Astrocyte of the cerebellum (primary cell): ENCODE measurements around the gene SERPIND1.
"Not testable (repeated sequence)": the region's sequence is repeated elsewhere in the genome, so short reads cannot be mapped to it uniquely, and the experiment has no call there.

ENCODE experiments used
- DNase-seq: peaks from one replicate; pipeline ENCODE4 v3.0.0-alpha.2; 2011; ENCODE audit warnings: low read depth
- H3K4me3 ChIP-seq: 2 replicates; pipeline ENCODE4 v1.5.1; 2011; ENCODE audit warnings: mild to moderate bottlenecking, low read depth, low read length, moderate library complexity
- in situ Hi-C: cut with HindIII; loops from 2 replicates; pipeline ENCODE4 v1.10.0; 2017; ENCODE audit warnings: low sequenced_read_pairs
- TF ChIP-seq, protein P1 (sequence below): IDR thresholded peaks from 2 replicates; pipeline ENCODE4 v1.5.1; 2012; ENCODE audit warnings: low read length, low read depth, moderate library complexity, mild to moderate bottlenecking; ENCODE audit errors: missing control alignments

SERPIND1 gene

GRCh38 chr22:20729194-20729593, 44.7 kb upstream of the SERPIND1 start:
- H3K4me3 ChIP-seq, result no peak overlapping the region
- TF ChIP-seq, protein P1, sequence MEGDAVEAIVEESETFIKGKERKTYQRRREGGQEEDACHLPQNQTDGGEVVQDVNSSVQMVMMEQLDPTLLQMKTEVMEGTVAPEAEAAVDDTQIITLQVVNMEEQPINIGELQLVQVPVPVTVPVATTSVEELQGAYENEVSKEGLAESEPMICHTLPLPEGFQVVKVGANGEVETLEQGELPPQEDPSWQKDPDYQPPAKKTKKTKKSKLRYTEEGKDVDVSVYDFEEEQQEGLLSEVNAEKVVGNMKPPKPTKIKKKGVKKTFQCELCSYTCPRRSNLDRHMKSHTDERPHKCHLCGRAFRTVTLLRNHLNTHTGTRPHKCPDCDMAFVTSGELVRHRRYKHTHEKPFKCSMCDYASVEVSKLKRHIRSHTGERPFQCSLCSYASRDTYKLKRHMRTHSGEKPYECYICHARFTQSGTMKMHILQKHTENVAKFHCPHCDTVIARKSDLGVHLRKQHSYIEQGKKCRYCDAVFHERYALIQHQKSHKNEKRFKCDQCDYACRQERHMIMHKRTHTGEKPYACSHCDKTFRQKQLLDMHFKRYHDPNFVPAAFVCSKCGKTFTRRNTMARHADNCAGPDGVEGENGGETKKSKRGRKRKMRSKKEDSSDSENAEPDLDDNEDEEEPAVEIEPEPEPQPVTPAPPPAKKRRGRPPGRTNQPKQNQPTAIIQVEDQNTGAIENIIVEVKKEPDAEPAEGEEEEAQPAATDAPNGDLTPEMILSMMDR, result no peak
- in situ Hi-C loops, result no loop called here
- no peak for DNase-seq

DNA sequence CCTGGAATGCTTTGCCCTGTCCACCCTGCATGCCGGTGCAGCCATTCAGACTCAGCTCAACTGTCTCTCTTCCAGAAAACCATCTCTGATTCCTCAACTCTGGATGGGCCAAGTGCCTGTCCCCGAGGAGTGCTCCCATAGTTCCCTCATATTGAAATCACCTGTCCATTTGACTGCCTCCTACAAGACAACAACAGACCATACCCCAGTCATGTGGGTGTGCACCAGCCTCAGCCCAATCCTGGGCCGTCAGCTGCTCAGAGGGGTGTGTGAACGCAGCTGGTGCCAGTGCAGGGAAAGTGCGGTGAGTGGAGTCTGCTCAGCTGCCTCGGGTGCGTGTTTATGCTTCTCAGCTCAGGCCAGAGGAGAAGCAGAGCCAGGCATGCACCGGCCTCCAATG, 41.5 kb upstream of the SERPIND1 start:
- in situ Hi-C loops, result not testable (repeated sequence)

GRCh38 chr22:20735356-20736162, 38.4 kb upstream of the SERPIND1 start:
- in situ Hi-C loops, DNase-seq, H3K4me3 ChIP-seq: not testable (repeated sequence)

More for the DNA sequence above, 41.5 kb upstream of the SERPIND1 start:
- not testable (repeated sequence) for DNase-seq, H3K4me3 ChIP-seq

DNA sequence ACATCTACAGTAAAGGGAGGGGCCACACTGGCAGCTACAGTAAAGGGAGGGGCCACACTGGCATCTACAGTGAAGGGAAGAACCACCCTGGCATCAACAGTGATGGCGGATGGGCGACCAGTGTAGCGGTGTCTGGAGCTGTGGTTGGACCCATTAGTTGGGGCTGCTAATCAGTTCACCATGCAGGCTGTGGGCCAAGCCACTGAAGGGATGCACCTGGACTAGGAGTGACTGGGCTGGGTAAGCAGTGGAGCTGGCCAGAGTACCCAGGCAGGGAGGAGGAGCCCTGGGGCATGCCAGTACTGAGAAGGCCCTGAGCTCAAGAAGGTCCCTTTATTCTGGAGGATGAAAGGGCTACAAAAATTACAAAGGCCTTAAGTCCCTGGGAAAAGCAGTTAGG, 37.0 kb upstream of the SERPIND1 start:
- DNase-seq, in situ Hi-C loops, H3K4me3 ChIP-seq: not testable (repeated sequence)

GRCh38 chr22:20738394-20739089, 35.4 kb upstream of the SERPIND1 start:
- DNase-seq, result no peak
- TF ChIP-seq, protein P1, result no peak
- in situ Hi-C loops, result no loop called here
- H3K4me3 ChIP-seq, result no peak overlapping the region

GRCh38 chr22:20740222-20740951, 33.5 kb upstream of the SERPIND1 start:
- in situ Hi-C loops, result no loop called here
- TF ChIP-seq, protein P1, result no peak
- H3K4me3 ChIP-seq, result no peak overlapping the region

GRCh38 chr22:20741008-20741633, 32.8 kb upstream of the SERPIND1 start:
- DNase-seq, result no peak
- TF ChIP-seq, protein P1, result no peak
- in situ Hi-C loops, result no loop called here
- H3K4me3 ChIP-seq, result no peak overlapping the region

More at GRCh38 chr22:20740222-20740951, 33.5 kb upstream of the SERPIND1 start:
- no peak for DNase-seq
